Measurements from ENCODE around the gene AP3B1. TPM values are rescaled to one million over a fixed set of nuclear protein-coding genes. Genes with fewer than 3 reads are reported as not detected.

AP3B1 gene
- polyA plus RNA-seq, 1 of the 3 experiments (the other 2 are of a cell fraction): 18.0 TPM

DNA sequence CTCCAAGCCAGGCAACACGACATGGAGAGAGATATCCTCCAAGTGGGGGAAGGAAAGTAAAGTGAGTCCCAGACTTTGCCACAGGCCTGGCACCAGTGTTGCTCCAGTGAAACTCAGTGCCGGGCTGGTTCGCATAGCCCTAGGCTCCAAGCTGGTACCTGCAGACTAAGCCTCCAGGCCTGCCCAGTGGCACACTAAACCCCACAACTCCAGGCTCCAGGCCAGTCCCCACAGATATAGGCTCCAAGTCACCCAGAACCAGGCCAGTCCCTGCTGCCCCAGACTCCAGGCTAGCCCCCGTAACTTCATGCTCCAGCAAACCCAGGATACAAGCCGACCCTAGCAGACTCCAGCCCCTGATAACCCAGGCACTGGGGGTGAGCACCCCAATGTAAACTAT, 23.0 kb upstream of the AP3B1 start:
- POLR2A ChIA-PET: no interaction called here
- DNase-seq: no peak

More for the DNA sequence above, 23.0 kb upstream of the AP3B1 start:
- Histone ChIP-seq H2AFZ (ENCODE audit: low read depth) (no peak overlapping the region), H3K9ac (no peak overlapping the region), H3K4me2 (no peak overlapping the region), H4K20me1 (ENCODE audit: insufficient read depth) (no peaks in the 10 kb centered on the region), H3K27ac (ENCODE audit: low read depth in 2 of 2, low read length in 1 of 2) (no peak overlapping the region), H3K4me3 (ENCODE audit: low read depth in 2 of 2, low read length in 1 of 2) (no peak overlapping the region), H3K36me3 (replicated peaks in 1 of 2; ENCODE audit: control insufficient read depth in 1 of 2, insufficient read depth in 2 of 2, low read length in 1 of 2) (no peaks in the 10 kb centered on the region), H3F3A (replicated peaks; ENCODE audit: insufficient read depth) (no peaks in the 10 kb centered on the region), H3K27me3 (ENCODE audit: insufficient read depth) (no peaks in the 10 kb centered on the region), H3K79me2 (ENCODE audit: insufficient read depth) (no peaks in the 10 kb centered on the region; the same call in 1 of the 2 replicates), H3K9me3 (no peaks in the 10 kb centered on the region), H3K4me1 (ENCODE audit: control insufficient read depth in 1 of 2, insufficient read depth in 2 of 2, low read depth in 1 of 2, low read length in 1 of 2) (no peaks in the 10 kb centered on the region), H3K9me2 (no peaks in the 10 kb centered on the region)
- CTCF ChIA-PET: no interaction called here
- 80% methylated on average over 3 of the region's 5 CpGs for WGBS (ENCODE audit: low lambda C conversion rate)
- TF ChIP-seq RFX5 (IDR thresholded peaks at IDR 0.05; ENCODE audit: low read length): no peak
- TF ChIP-seq CTCF (IDR thresholded peaks at IDR 0.05): no peak
- no peak for TF ChIP-seq TEAD4 (IDR thresholded peaks at IDR 0.05; ENCODE audit: borderline replicate concordance, insufficient read depth)
- TF ChIP-seq, protein P1, sequence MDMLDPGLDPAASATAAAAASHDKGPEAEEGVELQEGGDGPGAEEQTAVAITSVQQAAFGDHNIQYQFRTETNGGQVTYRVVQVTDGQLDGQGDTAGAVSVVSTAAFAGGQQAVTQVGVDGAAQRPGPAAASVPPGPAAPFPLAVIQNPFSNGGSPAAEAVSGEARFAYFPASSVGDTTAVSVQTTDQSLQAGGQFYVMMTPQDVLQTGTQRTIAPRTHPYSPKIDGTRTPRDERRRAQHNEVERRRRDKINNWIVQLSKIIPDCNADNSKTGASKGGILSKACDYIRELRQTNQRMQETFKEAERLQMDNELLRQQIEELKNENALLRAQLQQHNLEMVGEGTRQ (IDR thresholded peaks at IDR 0.05; ENCODE audit: borderline replicate concordance, low read depth, low read length): no peak
- TF ChIP-seq FOSL2 (IDR thresholded peaks at IDR 0.05; ENCODE audit: borderline replicate concordance, low read depth): no peak
- no peak for TF ChIP-seq REST (IDR thresholded peaks at IDR 0.05; ENCODE audit: low read depth, low read length)
- TF ChIP-seq GABPA (IDR thresholded peaks at IDR 0.05; ENCODE audit: low read depth): no peak
- TF ChIP-seq CHD2 (IDR thresholded peaks at IDR 0.05; ENCODE audit: low read length, partially characterized antibody): no peak
- TF ChIP-seq EZH2phosphoT487 (IDR thresholded peaks at IDR 0.05; ENCODE audit: borderline replicate concordance, low read depth): no peak
- TF ChIP-seq SIN3A (IDR thresholded peaks at IDR 0.05; ENCODE audit: borderline replicate concordance, low read depth, low read length): no peak
- no peak for TF ChIP-seq NFIC (IDR thresholded peaks at IDR 0.05; ENCODE audit: borderline replicate concordance)
- no peak for TF ChIP-seq PBX3 (IDR thresholded peaks at IDR 0.05)
- no peak for TF ChIP-seq RXRA (IDR thresholded peaks at IDR 0.05; ENCODE audit: borderline replicate concordance, low read depth)
- TF ChIP-seq IRF3 (IDR thresholded peaks at IDR 0.05; ENCODE audit: low read depth, low read length): no peak
- no peak for TF ChIP-seq EP300 (IDR thresholded peaks at IDR 0.05; ENCODE audit: borderline replicate concordance in 1 of 2, low read depth in 1 of 2, low read length in 1 of 2)
- TF ChIP-seq FOXM1 (IDR thresholded peaks at IDR 0.05; ENCODE audit: low read depth): no peak
- TF ChIP-seq JUND (IDR thresholded peaks at IDR 0.05): no peak
